Measurements from ENCODE around the gene ZFP28.

Gene ZFP28

DNA sequence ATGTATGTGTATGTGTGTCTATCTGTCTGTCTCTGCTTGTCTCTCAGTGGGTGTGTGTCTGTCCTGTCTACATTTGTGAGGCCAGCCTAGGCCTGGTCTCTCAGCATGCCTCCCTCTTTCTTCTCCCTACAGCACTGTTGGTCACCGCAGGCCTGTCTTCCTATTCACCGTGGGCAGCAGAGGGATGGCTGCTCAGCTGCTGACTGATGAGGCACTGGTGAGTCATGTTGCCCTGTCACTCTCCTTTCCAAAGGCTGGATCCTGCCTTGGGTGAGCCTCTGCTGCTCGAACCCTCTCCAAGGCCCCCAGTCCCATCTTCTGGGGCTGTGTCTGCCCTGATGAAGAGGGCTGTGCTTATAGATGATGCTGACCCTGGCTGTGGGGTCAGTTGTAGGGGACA lies 62.6 kb downstream of the ZFP28 start:
- no peaks in the 10 kb centered on the region for H3K36me3 ChIP-seq (ENCODE audit: control insufficient read depth, insufficient read depth, low read length)
- no peak overlapping the region for H3K9ac ChIP-seq (ENCODE audit: low read length)
- no peaks in the 10 kb centered on the region for H3K27me3 ChIP-seq (ENCODE audit: control insufficient read depth, insufficient read depth, low read length)
- H3K4me1 ChIP-seq (ENCODE audit: control insufficient read depth, insufficient read depth, low read length) = no peaks in the 10 kb centered on the region
- H3K9me3 ChIP-seq (ENCODE audit: control insufficient read depth, low read length) = peaks cover 4% of the 10 kb centered on the region
- H3K4me3 ChIP-seq (ENCODE audit: low read length) = no peak overlapping the region

DNA sequence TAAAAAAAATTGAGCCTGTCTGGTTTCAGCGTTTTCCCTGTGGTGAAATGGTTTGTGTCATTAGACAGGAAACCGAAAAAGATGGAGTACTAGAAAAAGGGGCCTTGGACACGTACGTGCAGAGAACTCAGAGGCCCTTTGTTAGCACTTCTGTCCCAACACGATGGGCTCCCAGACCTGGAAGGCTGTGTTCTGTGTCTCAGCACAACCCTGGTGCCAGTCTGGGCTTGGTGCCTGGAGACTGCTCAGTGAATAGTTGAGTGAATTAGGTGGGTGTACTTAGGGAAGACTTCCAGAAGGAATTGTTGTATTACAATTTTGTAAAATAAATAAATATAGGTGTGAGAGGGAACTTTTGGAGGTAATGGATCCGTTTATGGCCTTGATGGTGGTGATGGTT lies 65.1 kb downstream of the ZFP28 start:
- Histone ChIP-seq H3K4me3 (ENCODE audit: low read length) (no peak overlapping the region), H3K9ac (ENCODE audit: low read length) (no peak overlapping the region), H3K36me3 (ENCODE audit: control insufficient read depth, insufficient read depth, low read length) (no peaks in the 10 kb centered on the region), H3K27me3 (ENCODE audit: control insufficient read depth, insufficient read depth, low read length) (no peaks in the 10 kb centered on the region), H3K9me3 (ENCODE audit: control insufficient read depth, low read length) (peaks cover 4% of the 10 kb centered on the region), H3K4me1 (ENCODE audit: control insufficient read depth, insufficient read depth, low read length) (no peaks in the 10 kb centered on the region)

Data from mucosa of stomach (tissue), 1 donor.